ENCODE measurements around the gene MAP7D1. TPM values are rescaled to one million over a fixed set of nuclear protein-coding genes. Genes with fewer than 3 reads are reported as not detected.

Gene MAP7D1
- total RNA-seq = 66.9 and 108 TPM in 2 replicates

DNA sequence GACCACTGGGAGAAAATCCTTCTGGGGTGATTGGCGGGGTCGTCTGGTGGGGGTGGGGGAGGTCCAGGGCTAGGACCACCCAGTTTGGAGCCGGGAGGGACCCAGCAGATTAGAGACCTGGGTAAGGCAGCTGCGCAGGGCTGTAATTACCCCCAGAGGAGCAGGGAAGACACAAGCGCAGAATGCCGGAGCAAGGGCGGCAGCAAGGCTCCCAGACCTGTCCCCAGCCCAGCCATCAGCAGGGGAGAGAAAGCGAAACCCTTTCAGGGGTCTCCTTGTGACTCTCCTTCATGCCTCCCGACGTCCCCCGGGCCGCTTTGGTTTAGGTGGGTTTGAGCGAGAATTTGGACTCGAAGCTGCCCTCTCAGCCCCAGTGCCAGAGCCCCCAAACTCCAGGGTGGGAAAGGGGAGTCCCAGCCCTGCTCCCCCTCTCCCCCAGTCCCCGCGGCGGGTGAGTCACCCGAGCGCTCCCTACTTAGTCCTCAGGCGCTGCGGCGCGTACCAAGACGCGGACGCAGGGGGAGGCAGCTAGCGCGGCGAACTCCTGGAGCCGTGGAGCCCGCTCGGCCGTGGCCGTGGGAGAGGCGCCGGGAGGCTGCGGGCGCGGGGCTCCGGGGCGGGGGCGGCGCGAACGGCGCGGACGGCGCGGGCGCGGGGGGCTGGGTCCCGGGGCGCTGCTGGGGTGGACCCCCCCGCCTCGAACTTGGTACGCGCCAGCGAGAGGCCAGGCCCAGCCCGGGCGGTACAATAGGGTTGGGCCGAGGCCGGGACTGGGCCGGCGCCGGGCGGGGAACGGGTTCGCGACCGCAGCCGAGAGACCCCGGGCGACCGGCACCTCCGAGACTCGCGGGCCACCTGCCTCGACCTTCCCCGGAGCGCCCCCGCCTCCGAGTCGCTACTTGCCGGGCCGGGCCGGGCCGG is at the start of gene MAP7D1:
TSS of gene MAP7D1 (plus strand) at position 753 of the 921 bp plus-strand sequence. CDS start 258 bp downstream, outside the sequence.

GRCh38 chr1:36125129-36125991 is 30.6 kb upstream of the MAP7D1 start, which contains the start of gene COL8A2:
Gene COL8A2 (minus strand): TSS chr1:36125222. CDS start chr1:36100242, 24,980 bp downstream.

GRCh38 chr1:36149237-36149972 is 6.6 kb upstream of the MAP7D1 start, which contains the start of gene TRAPPC3:
Gene TRAPPC3 (minus strand): TSS chr1:36149486. CDS start chr1:36149378, 108 bp downstream.

DNA sequence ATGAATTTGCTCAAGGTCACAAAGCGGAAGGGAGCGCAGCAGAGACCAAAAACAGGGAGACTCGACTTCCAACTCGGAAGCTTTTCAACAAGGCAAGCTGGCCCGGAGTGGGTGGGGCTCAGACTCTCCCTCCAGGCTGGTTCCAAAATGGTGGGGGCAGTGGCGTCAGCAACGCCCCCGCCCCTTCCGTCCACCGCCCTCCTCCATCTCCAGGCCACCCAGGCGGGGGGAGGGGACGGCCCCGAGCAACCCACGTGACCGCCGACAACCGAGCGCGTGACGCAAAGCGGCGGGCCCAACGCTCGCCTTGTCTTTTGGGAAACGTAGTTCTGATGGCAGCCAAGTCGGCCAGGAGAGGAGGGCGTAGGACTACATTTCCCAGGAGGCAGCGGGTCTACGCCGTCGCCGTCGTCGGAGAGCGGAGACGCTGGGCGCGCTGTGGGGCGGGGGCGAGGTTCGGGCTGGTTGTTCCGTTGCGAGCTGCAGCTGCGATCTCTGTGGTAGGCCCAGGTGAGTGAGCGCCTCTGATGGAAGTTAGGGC is 68.1 kb downstream of the MAP7D1 start, which contains the start of gene THRAP3:
TSS of gene THRAP3 (plus strand) at position 448 of the 541 bp plus-strand sequence. CDS start 58,121 bp downstream, outside the sequence.

Other genes with a start within 250 kb of the MAP7D1 start
- gene AGO3, start 225.1 kb upstream of the MAP7D1 start, total RNA-seq = 4.4 and 31.0 TPM in 2 replicates
- gene TEKT2, start 72.1 kb upstream of the MAP7D1 start, total RNA-seq = 0.25 TPM in 1 of 2 replicates, not detected in the other
- gene ADPRS, start 67.3 kb upstream of the MAP7D1 start, total RNA-seq = 27.0 and 42.4 TPM in 2 replicates
- gene COL8A2, start 30.9 kb upstream of the MAP7D1 start, total RNA-seq = 0.16 and 1.8 TPM in 2 replicates
- 59.4 and 90.6 TPM in 2 replicates for gene TRAPPC3, start 6.7 kb upstream of the MAP7D1 start, total RNA-seq
- gene THRAP3, start 68.3 kb downstream of the MAP7D1 start, total RNA-seq = 88.2 and 101 TPM in 2 replicates
- gene SH3D21, start 150.2 kb downstream of the MAP7D1 start, total RNA-seq = 0.81 and 2.1 TPM in 2 replicates
- 59.6 and 131 TPM in 2 replicates for gene EVA1B, start 167.5 kb downstream of the MAP7D1 start, total RNA-seq
- 9.2 and 50.4 TPM in 2 replicates for gene STK40, start 229.8 kb downstream of the MAP7D1 start, total RNA-seq
- 5.3 and 11.0 TPM in 2 replicates for gene LSM10, start 241.7 kb downstream of the MAP7D1 start, total RNA-seq